Endometrium (tissue), 2 donors: ENCODE results near the gene KCNK15.
"Not testable (repeated sequence)": the region's sequence is repeated elsewhere in the genome, so short reads cannot be mapped to it uniquely, and the experiment has no call there.

Experiments used
- FAIRE-seq: peaks from 2 replicates; lab custom pipeline; 2012; peaks lifted over from hg19 to GRCh38; lab: Jason Lieb, UNC
- donor health status: control.
- donor health status: control.

Gene KCNK15

DNA sequence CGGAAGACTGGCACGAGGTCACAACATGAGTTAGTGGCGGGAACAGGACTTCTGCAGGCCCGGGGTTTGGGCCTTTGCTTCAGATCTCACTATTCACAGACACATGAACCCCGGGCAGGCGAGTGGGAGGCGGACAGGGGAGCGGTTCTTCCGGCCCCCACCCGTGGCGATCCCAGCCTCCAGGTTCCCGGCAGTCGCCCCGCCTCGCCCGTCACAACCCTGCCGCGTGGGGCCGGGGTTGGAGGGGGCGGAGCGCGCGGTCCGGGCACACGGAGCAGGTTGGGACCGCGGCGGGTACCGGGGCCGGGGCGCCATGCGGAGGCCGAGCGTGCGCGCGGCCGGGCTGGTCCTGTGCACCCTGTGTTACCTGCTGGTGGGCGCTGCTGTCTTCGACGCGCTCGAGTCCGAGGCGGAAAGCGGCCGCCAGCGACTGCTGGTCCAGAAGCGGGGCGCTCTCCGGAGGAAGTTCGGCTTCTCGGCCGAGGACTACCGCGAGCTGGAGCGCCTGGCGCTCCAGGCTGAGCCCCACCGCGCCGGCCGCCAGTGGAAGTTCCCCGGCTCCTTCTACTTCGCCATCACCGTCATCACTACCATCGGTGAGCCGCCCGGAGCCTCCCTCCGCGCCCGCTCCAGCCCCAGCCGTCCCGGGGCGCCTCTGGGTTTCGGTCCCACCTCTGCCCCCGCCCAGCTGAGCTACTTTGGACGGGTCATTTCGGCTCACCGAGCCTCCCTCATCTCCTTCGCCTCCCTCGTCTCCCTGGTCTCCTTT, at the start of gene KCNK15:
TSS of gene KCNK15 (plus strand) at position 268 of the 769 bp plus-strand sequence. CDS start at position 314, 46 bp downstream.
- FAIRE-seq, result no peak

DNA sequence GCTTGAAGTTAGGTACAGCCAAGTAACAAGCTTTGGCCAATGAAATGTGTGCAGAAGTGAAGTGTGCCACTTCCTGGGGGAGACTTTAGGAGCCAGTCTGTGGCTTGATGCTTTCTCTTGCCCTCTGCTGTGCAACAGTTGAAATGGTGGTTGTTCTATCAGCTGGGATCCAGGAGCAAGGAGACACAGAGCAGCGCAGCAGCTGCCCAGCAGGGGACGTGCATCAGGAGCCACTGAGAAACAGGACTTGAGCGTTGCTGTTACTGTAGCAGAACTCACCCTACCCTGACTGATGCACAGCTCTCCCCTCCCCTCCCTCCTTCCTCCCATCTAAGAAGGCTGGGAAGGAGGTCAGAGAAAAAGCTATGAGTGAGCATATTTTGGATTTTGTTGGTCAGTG, 49.4 kb upstream of the KCNK15 start:
- no peak for FAIRE-seq

DNA sequence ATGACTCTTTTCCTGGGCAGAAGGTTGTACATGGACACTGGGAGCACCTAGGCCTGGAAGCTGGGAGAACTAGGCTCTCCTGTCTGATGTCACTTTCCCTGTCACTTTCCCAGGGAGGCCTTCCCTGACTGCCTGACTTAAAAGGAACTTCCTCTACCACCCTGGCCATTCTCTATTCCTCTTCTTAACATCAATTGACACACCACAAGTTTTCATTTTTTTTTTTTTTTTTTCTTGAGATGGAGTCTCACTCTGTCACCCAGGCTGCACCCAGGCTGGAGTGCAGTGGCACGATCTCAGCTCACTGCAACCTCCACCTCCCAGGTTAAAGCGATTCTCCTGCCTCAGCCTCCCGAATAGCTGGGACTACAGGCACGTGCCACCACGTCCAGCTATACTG, 48.6 kb upstream of the KCNK15 start:
- FAIRE-seq, result not testable (repeated sequence)

- no peak for FAIRE-seq
These were observed 47.3 kb upstream of the KCNK15 start for GRCh38 chr20:44698351-44698750.

GRCh38 chr20:44700306-44700705, 45.4 kb upstream of the KCNK15 start:
- FAIRE-seq, result no peak

GRCh38 chr20:44701118-44701857, 44.4 kb upstream of the KCNK15 start:
- FAIRE-seq, result no peak

DNA sequence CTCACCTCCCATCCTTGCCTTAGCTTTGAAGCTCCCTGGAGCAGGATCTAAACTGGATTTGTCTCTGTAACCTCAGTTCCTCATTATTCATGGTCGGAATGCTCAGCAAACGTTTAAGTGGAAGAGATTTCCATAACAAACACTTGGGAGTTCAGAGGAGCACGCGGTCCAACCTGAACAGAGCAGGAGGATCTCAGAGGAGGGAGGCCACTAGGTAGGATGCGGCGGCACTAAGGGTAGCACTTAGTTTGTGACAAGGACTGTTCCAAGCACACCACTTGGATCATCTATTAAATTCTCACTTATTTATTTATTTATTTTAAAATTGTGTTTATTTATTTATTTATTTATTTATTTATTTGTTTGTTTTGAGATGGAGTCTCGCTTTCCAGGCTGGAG, 43.8 kb upstream of the KCNK15 start:
- FAIRE-seq, result no peak

DNA sequence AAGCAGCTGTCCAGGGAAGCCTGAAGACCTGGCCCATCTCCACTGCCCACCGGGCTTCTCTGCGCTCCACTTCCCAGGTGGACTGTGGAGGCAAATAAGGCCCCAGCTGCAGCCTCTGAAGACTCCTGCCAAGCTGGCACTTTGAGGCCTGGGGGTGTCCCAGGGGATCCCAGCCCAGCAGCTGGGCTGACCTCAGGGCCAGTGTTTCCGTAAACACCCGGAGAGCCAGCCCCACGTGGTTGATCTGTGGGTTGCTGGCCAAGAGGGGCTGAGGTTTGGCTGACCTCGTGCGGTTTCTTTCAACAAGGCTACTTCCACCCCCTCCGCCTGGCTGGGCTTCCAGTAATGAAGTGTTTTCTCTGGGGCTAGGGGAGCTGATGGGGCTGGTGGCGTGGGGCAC, 42.9 kb upstream of the KCNK15 start:
- no peak for FAIRE-seq

- FAIRE-seq, result no peak
These were observed 42.3 kb upstream of the KCNK15 start for GRCh38 chr20:44703183-44703925.

- FAIRE-seq, result no peak
These were observed 41.6 kb upstream of the KCNK15 start for GRCh38 chr20:44703956-44704488.

DNA sequence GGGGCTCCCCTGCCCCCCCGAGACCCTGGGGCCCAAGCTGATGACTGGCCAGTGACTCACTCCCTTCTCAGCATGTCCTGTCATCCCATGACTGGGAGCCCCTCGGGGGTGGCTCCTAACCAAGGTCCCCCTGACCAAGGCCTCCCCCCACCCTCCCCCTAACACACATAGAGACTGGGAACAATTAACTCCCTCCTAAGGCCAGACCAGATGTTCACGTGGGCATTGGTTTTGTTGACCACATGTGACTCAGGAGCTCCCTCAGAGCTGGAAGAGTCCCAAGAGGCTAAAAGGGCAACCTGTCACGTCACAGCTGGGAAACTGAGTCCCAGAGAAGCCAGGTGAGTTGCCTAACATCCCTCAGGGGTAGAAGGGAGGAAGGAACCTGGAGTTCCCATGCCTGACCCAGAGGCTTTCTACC, 41.1 kb upstream of the KCNK15 start:
- no peak for FAIRE-seq

- FAIRE-seq, result no peak
These were observed 40.1 kb upstream of the KCNK15 start for GRCh38 chr20:44705364-44706094.

DNA sequence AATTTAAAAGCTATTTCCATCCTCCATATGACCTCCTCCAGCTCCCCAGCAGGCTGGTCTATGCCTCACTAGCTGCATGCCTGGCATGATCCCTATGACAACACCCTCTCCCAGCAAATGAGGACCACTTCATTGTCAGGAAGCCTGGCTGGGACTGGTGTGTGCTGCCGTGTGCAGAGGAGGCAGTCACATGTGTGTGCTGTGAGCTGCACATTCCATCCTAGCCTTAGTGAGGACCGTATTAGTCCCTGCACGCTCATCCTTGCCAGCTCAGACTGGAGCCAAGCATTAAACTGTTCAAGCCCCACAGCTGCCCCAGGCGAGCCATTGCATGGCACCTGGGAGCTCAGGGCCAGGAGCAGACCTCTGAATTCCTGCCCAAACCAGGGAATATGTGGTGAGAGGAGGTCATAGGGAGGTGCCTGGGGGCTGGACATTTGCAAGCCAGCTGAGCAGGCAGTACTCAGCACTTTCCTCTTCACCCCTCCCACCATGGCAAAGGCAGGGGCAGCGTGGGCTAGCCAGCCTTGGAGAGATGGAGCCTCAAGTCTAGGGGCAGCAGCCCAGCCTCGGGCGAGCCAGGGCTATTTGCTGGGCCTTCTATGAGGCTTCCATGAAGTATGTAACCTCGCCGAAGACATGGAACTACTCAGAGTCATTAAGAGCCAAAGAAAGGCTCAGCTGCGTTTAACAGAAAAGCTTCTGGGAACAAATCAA, 39.2 kb upstream of the KCNK15 start:
- no peak for FAIRE-seq

- no peak for FAIRE-seq
These were observed 38.6 kb upstream of the KCNK15 start for GRCh38 chr20:44707018-44707579.

DNA sequence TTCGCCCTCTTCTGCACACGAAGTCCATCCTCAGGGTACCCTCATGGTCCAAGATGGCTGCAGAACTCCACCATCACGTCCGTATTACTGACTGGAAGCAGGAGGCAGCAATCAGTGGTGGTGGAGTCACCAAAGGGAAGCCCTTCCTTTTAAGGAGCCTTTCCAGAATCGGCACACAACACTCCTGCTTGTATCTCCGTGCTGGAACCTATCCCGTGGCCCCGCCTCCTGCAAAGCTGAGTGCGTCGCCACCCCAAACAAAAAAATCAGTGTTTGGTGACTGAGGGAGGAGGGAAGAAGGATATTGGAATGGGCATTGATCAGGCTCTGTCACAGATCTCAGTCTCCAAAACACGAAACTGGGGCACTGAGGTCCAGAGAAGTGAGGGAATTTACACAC, 36.3 kb upstream of the KCNK15 start:
- FAIRE-seq, result no peak

DNA sequence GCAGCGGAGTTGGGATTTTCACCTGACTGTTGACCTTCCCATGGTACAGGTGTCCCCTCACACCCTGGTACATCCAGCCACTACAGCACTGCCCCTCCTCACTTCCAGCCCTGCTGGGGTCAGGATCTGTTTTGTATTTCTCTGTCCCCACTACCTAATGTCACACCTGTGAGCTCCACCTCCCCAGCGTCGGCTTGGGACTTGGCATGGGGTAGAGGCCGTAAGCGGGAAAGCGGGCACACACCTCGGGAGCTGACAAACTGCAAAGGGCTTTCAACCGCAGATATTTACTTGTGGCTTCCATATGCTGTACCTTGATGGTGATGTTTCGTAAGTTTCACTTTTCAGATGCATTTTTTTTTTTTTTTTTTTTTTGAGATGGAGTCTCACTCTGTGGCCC, 35.9 kb upstream of the KCNK15 start:
- no peak for FAIRE-seq

DNA sequence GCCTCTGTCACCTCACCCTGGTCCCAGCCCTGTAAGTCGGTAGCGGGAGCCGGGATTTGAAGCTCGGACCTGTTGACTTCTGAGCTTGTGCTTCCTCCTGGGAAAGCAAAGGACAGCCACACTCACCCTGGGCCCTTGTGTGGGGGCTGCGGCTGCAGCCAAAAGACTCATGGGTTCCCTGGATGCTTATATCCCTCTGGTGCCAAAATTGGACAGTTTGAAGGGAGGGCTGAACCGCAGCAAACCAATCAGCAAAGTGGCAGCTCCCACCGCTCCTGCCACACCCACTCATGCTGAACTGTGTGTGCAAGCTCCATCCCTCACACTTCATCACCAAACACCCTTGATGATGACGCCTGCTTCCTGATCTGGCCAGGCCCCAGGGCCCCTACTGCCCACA, 34.4 kb upstream of the KCNK15 start:
- FAIRE-seq, result no peak

DNA sequence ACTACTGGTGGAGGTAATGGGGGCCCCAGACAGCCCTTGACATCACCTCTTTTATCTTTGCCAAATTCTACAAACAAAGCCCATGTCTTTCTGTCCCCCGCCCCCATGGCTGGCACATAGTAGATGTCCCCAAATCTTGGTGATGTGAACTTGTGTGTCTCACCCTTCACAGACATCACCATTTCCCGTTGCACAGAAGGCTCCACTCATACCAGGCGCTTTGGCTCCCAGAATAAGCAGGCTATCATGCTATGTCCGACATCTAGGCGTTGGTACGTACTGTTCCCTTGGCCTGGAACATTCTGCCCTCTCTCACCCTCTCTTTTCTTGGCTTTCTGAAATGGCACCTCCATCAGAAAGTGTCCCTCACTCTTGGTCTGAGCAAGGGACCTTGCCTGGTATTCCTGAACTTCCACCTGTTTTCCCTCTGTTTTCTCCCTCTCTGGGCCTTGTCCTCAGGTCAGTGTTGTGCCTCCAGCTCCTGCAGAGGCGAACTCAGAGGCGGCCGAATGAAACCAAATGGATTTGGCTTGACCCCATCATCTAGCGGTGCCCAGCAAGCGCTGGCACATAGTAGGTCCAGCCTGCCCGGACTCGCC, 31.5 kb upstream of the KCNK15 start:
- FAIRE-seq, result no peak

- no peak for FAIRE-seq
These were observed 30.8 kb upstream of the KCNK15 start, which contains the start of gene CCN5 for GRCh38 chr20:44714701-44715498. CCN5 (plus strand) TSS chr20:44715369; CDS start chr20:44715391, 22 bp downstream.
